Esophagus muscularis mucosa (tissue), 3 donors: ENCODE results near the gene DDX17.

Experiments used
- POLR2A ChIP-seq: fragments of 450-650 bp; IDR thresholded peaks from one replicate; pipeline ENCODE4 v1.6.1; 2017; ENCODE audit warnings: antibody characterized with exemption, moderate library complexity, mild to moderate bottlenecking, low read depth
- POLR2AphosphoS5 ChIP-seq, 2 donors: sonication (generic); formaldehyde crosslinking; IDR thresholded peaks; one replicate each; pipeline ENCODE4 v1.6.1; 2017; ENCODE audit warnings: antibody characterized with exemption in 2 of 2
- TF ChIP-seq, protein P1 (sequence below), 3 experiments: fragments of 200-600 bp in 2 of 3; fragments of 450-650 bp in 1 of 3; sonication (generic) in 2 of 3; IDR thresholded peaks; one replicate each; pipeline ENCODE4 v1.5.1; 2017 to 2019; ENCODE audit warnings: antibody characterized with exemption in 3 of 3, mild to moderate bottlenecking in 2 of 3, moderate library complexity in 1 of 3

DNA sequence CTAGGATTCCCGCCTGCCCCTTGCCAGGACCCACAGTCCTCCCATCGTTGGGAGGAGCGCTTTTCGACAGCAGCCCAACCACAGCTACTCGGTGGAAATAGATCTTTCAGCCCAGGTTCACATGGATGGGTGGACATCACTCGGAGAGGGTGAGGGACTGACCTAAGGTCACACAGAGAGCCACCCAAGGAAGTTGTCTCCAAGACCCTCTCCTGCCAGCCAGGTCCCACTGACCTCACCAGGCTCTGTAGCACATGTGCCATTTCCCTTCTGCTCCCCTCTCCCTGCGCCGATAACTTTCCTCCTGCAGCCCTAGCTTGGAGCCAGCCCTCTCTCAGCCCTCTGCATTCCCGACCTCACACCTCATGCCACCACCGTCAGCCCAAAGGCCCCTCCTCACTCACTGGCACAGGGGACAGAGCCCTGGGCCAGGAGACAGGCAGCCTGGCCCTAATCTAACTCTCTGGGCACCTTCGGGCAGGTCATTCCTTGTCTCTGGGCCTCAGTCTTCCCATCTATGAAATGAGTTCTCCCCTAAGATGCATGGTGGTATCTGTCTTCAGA lies 55.8 kb downstream of the DDX17 start:
- TF ChIP-seq POLR2AphosphoS5 (IDR thresholded peaks at IDR 0.05): no peak
- TF ChIP-seq, protein P1, sequence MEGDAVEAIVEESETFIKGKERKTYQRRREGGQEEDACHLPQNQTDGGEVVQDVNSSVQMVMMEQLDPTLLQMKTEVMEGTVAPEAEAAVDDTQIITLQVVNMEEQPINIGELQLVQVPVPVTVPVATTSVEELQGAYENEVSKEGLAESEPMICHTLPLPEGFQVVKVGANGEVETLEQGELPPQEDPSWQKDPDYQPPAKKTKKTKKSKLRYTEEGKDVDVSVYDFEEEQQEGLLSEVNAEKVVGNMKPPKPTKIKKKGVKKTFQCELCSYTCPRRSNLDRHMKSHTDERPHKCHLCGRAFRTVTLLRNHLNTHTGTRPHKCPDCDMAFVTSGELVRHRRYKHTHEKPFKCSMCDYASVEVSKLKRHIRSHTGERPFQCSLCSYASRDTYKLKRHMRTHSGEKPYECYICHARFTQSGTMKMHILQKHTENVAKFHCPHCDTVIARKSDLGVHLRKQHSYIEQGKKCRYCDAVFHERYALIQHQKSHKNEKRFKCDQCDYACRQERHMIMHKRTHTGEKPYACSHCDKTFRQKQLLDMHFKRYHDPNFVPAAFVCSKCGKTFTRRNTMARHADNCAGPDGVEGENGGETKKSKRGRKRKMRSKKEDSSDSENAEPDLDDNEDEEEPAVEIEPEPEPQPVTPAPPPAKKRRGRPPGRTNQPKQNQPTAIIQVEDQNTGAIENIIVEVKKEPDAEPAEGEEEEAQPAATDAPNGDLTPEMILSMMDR (IDR thresholded peaks at IDR 0.05): no peak
- TF ChIP-seq POLR2A: no peak
